Neural cell (in vitro differentiated cells): ENCODE data around the gene ITM2B. TPM values are rescaled to one million over a fixed set of nuclear protein-coding genes. Genes with fewer than 3 reads are reported as not detected.
"Not testable (repeated sequence)": the region's sequence is repeated elsewhere in the genome, so short reads cannot be mapped to it uniquely, and the experiment has no call there.

Experiments used
- H2AFZ ChIP-seq: fragments of 200-600, 300-800 bp; sonication (generic), shearing (Covaris generic); 2 replicates; pipeline ENCODE4 v1.6.0; 2014; ENCODE audit warnings: low read depth, mild to moderate bottlenecking, antibody characterized with exemption, low read length, moderate library complexity
- H3F3A ChIP-seq: fragments of 200-600 bp; shearing (Covaris generic); 2 replicates; pipeline ENCODE4 v1.6.1; 2016; ENCODE audit warnings: mild to moderate bottlenecking, moderate library complexity, mixed read lengths, antibody characterized with exemption, low read length; ENCODE audit not compliant: insufficient read depth, poor library complexity, severe bottlenecking
- H3K27ac ChIP-seq: fragments of 200-600, 300-800 bp; sonication (generic), shearing (Covaris generic); 2 replicates; pipeline ENCODE4 v1.5.1; 2014; ENCODE audit warnings: mild to moderate bottlenecking, low read length, moderate library complexity
- H3K27me3 ChIP-seq: fragments of 300-800, 200-600 bp; sonication (generic), shearing (Covaris generic); 2 replicates; pipeline ENCODE4 v1.6.0; 2014; ENCODE audit warnings: mild to moderate bottlenecking, low read depth, low read length, moderate library complexity; ENCODE audit not compliant: insufficient read depth
- H3K36me3 ChIP-seq: fragments of 300-800, 200-600 bp; sonication (generic), shearing (Covaris generic); 2 replicates; pipeline ENCODE4 v1.5.1; 2014; ENCODE audit warnings: mild to moderate bottlenecking, antibody characterized with exemption, low read length, moderate library complexity; ENCODE audit not compliant: insufficient read depth
- H3K4me2 ChIP-seq: fragments of 300-800, 200-600 bp; sonication (generic), shearing (Covaris generic); 2 replicates; pipeline ENCODE4 v1.6.0; 2014; ENCODE audit warnings: mild to moderate bottlenecking, low read length
- H3K4me3 ChIP-seq: fragments of 300-800, 200-600 bp; sonication (generic), shearing (Covaris generic); 2 replicates; pipeline ENCODE4 v1.5.1; 2014; ENCODE audit warnings: mild to moderate bottlenecking, low read length, moderate library complexity
- H3K79me2 ChIP-seq: fragments of 200-600 bp; shearing (Covaris generic); replicated peaks from 2 replicates; pipeline ENCODE4 v1.6.0; 2014; ENCODE audit warnings: mild to moderate bottlenecking, low read length, moderate library complexity; ENCODE audit not compliant: insufficient read depth
- H3K9ac ChIP-seq: fragments of 300-800, 200-600 bp; sonication (generic), shearing (Covaris generic); 2 replicates; pipeline ENCODE4 v1.6.1; 2016; ENCODE audit warnings: mild to moderate bottlenecking, low read length, mixed read lengths
- H3K9me2 ChIP-seq: fragments of 200-600 bp; shearing (Covaris generic); 2 replicates; pipeline ENCODE4 v1.6.1; 2016; ENCODE audit warnings: mild to moderate bottlenecking, low read length, mixed read lengths; ENCODE audit not compliant: insufficient read depth
- H3K9me3 ChIP-seq: fragments of 200-600, 300-800 bp; sonication (generic), shearing (Covaris generic); 2 replicates; pipeline ENCODE4 v1.6.1; 2016; ENCODE audit warnings: mild to moderate bottlenecking, mixed run types, low read length, moderate library complexity, mixed read lengths
- H4K20me1 ChIP-seq: fragments of 200-600 bp; shearing (Covaris generic); 2 replicates; pipeline ENCODE4 v1.6.1; 2016; ENCODE audit warnings: mild to moderate bottlenecking, mixed run types; ENCODE audit not compliant: insufficient read depth
- EP300 ChIP-seq: fragments of 450-650 bp; conservative IDR thresholded peaks from 2 replicates; pipeline ENCODE4 v1.6.1; 2014; ENCODE audit warnings: antibody characterized with exemption, mild to moderate bottlenecking, moderate library complexity; ENCODE audit not compliant: poor library complexity, severe bottlenecking
- EZH2 ChIP-seq: fragments of 200-600, 300-800 bp; shearing (Covaris generic), sonication (generic); IDR thresholded peaks from 2 replicates; pipeline ENCODE4 v1.6.1; 2014; ENCODE audit warnings: antibody characterized with exemption, low read length, borderline replicate concordance, mild to moderate bottlenecking; ENCODE audit not compliant: insufficient read depth, poor library complexity, severe bottlenecking
- MXI1 ChIP-seq: fragments of 450-650 bp; conservative IDR thresholded peaks from 2 replicates; pipeline ENCODE4 v1.6.1; 2014; ENCODE audit warnings: antibody characterized with exemption, mild to moderate bottlenecking; ENCODE audit not compliant: poor library complexity, severe bottlenecking
- POLR2AphosphoS5 ChIP-seq: IDR thresholded peaks from 2 replicates; pipeline ENCODE4 v1.6.1; 2012
- RAD21 ChIP-seq: fragments of 450-650 bp; conservative IDR thresholded peaks from 2 replicates; pipeline ENCODE4 v1.6.1; 2014; ENCODE audit warnings: antibody characterized with exemption, mild to moderate bottlenecking, moderate library complexity
- SMC3 ChIP-seq: fragments of 450-650 bp; conservative IDR thresholded peaks from 2 replicates; pipeline ENCODE4 v1.6.1; 2014; ENCODE audit warnings: antibody characterized with exemption, mild to moderate bottlenecking, moderate library complexity; ENCODE audit not compliant: poor library complexity
- TAF1 ChIP-seq: IDR thresholded peaks from 2 replicates; pipeline ENCODE4 v1.6.1; 2012; ENCODE audit warnings: low read depth
- polyA plus RNA-seq: library from polyadenylated mRNA; depleted of rRNA; stranded (reverse); fragments of >200 nt; gene quantifications from 2 replicates; pipeline ENCODE4 v1.2.3, GENCODE V29; 2014
- TF ChIP-seq, protein P1 (sequence below): fragments of 450-650 bp; IDR thresholded peaks from 2 replicates; pipeline ENCODE4 v1.5.1; 2014; ENCODE audit warnings: antibody characterized with exemption, mild to moderate bottlenecking, moderate library complexity; ENCODE audit not compliant: poor library complexity, severe bottlenecking
- TF ChIP-seq, protein P2 (sequence below): IDR thresholded peaks from 2 replicates; pipeline ENCODE4 v1.6.1; 2012; ENCODE audit warnings: borderline replicate concordance

ITM2B gene
- polyA plus RNA-seq, 1 donor from 2014 or later, result 275 TPM

DNA sequence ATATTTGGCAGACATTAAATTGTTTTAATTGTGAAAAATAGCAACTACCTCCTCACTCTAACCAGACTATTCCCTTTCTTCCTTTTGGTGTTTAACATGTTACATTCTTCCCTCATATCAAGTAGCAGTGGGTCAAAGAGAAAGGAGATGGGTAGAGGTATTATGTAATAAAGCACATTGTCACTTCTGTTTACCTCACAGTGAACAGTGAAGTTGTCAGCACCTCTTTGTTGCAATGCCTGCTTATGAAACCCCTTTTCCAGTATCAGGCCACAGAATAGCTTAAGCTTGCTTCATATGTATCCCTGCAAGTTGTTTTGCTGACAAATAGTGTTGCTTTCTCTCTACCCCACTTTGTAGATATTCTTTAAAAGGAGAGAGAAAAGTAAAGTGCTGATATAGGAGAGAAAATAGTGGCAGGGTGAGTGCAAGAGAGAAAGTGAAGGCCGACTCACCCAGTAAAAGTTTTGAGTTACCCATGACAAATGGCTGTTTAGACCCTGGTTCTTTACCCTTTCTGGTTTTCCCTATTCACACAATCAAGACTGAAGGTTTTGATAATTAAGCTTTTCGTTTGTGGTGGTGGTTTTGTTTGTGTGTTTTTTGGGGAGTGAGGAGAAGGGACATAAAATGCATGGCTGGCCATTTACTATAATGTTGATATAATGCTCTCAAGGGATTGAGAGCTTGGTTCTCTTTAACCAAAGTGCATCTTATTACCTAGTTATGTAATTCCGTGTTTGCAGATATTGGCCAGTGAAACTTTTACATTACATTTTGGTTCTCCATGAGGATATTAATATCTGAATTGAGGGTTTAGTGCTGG is 3.7 kb downstream of the ITM2B start:
- Histone ChIP-seq H3K9me2 (no peaks in the 10 kb centered on the region), H3K4me3 (peak overlapping the region; percentile 80), H3K27me3 (no peaks in the 10 kb centered on the region), H3K27ac (no peak overlapping the region), H4K20me1 (no peaks in the 10 kb centered on the region), H3K36me3 (peaks cover 4% of the 10 kb centered on the region), H3K9ac (peak overlapping the region; percentile 93), H3K9me3 (no peaks in the 10 kb centered on the region), H3K79me2 (peaks cover 64% of the 10 kb centered on the region), H3K4me2 (peak overlapping the region; percentile 90), H3F3A (no peaks in the 10 kb centered on the region), H2AFZ (no peak overlapping the region)
- TF ChIP-seq, protein P1, sequence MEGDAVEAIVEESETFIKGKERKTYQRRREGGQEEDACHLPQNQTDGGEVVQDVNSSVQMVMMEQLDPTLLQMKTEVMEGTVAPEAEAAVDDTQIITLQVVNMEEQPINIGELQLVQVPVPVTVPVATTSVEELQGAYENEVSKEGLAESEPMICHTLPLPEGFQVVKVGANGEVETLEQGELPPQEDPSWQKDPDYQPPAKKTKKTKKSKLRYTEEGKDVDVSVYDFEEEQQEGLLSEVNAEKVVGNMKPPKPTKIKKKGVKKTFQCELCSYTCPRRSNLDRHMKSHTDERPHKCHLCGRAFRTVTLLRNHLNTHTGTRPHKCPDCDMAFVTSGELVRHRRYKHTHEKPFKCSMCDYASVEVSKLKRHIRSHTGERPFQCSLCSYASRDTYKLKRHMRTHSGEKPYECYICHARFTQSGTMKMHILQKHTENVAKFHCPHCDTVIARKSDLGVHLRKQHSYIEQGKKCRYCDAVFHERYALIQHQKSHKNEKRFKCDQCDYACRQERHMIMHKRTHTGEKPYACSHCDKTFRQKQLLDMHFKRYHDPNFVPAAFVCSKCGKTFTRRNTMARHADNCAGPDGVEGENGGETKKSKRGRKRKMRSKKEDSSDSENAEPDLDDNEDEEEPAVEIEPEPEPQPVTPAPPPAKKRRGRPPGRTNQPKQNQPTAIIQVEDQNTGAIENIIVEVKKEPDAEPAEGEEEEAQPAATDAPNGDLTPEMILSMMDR, result no peak
- TF ChIP-seq MXI1 (no peak), RAD21 (no peak), SMC3 (no peak), EP300 (no peak), EZH2 (no peak), POLR2AphosphoS5 (no peak), TAF1 (no peak)
- TF ChIP-seq, protein P2, sequence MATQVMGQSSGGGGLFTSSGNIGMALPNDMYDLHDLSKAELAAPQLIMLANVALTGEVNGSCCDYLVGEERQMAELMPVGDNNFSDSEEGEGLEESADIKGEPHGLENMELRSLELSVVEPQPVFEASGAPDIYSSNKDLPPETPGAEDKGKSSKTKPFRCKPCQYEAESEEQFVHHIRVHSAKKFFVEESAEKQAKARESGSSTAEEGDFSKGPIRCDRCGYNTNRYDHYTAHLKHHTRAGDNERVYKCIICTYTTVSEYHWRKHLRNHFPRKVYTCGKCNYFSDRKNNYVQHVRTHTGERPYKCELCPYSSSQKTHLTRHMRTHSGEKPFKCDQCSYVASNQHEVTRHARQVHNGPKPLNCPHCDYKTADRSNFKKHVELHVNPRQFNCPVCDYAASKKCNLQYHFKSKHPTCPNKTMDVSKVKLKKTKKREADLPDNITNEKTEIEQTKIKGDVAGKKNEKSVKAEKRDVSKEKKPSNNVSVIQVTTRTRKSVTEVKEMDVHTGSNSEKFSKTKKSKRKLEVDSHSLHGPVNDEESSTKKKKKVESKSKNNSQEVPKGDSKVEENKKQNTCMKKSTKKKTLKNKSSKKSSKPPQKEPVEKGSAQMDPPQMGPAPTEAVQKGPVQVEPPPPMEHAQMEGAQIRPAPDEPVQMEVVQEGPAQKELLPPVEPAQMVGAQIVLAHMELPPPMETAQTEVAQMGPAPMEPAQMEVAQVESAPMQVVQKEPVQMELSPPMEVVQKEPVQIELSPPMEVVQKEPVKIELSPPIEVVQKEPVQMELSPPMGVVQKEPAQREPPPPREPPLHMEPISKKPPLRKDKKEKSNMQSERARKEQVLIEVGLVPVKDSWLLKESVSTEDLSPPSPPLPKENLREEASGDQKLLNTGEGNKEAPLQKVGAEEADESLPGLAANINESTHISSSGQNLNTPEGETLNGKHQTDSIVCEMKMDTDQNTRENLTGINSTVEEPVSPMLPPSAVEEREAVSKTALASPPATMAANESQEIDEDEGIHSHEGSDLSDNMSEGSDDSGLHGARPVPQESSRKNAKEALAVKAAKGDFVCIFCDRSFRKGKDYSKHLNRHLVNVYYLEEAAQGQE, result no peak

DNA sequence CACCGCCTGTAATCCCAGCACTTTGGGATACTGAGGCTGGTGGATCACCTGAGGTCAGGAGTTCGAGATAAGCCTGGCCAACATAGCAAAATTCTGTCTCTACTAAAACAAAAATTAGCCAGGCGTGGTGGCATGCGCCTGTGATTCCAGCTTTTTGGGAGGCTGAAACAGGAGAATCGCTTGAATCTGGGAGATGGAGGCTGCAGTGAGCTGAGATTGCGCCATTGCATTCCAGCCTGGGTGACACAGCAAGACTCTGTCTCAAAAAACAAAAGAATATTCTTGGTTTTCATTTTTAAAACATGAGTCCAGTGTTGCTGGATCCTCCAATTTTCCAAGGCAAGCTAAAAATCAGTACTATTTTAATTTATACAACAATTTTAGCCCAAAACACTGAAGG is 6.4 kb downstream of the ITM2B start:
- H3K9me3 ChIP-seq, H3K9ac ChIP-seq, H4K20me1 ChIP-seq, H2AFZ ChIP-seq, H3K36me3 ChIP-seq, H3K27ac ChIP-seq, H3K4me3 ChIP-seq, H3K4me2 ChIP-seq, H3F3A ChIP-seq, H3K27me3 ChIP-seq, H3K9me2 ChIP-seq: not testable (repeated sequence)
- peaks cover 63% of the 10 kb centered on the region for H3K79me2 ChIP-seq
